ENCODE measurements around the gene KLHL3.

GRCh38 chr5:137693951-137694721 lies 41.8 kb downstream of the KLHL3 start:
- TF ChIP-seq, protein P1, sequence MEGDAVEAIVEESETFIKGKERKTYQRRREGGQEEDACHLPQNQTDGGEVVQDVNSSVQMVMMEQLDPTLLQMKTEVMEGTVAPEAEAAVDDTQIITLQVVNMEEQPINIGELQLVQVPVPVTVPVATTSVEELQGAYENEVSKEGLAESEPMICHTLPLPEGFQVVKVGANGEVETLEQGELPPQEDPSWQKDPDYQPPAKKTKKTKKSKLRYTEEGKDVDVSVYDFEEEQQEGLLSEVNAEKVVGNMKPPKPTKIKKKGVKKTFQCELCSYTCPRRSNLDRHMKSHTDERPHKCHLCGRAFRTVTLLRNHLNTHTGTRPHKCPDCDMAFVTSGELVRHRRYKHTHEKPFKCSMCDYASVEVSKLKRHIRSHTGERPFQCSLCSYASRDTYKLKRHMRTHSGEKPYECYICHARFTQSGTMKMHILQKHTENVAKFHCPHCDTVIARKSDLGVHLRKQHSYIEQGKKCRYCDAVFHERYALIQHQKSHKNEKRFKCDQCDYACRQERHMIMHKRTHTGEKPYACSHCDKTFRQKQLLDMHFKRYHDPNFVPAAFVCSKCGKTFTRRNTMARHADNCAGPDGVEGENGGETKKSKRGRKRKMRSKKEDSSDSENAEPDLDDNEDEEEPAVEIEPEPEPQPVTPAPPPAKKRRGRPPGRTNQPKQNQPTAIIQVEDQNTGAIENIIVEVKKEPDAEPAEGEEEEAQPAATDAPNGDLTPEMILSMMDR (IDR thresholded peaks at IDR 0.05): no peak
- no peak for TF ChIP-seq POLR2A (IDR thresholded peaks at IDR 0.05)
